ENCODE results near the gene MGME1.

DNA sequence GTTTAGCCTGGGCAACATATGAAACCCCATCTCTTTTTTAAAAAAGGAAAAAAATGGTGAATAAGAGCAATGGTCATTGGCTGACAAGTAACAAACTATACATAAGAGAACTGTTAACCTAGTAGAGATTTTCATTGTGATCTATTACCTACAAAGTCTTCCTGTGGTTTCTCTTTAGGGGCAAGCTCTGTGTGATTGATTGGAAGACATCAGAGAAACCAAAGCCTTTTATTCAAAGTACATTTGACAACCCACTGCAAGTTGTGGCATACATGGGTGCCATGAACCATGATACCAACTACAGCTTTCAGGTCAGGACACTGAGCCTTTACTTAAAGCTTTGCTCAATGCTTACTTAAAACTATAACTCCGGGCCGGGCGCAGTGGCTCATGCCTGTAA, 19.2 kb downstream of the MGME1 start:
- TF ChIP-seq, protein P1, sequence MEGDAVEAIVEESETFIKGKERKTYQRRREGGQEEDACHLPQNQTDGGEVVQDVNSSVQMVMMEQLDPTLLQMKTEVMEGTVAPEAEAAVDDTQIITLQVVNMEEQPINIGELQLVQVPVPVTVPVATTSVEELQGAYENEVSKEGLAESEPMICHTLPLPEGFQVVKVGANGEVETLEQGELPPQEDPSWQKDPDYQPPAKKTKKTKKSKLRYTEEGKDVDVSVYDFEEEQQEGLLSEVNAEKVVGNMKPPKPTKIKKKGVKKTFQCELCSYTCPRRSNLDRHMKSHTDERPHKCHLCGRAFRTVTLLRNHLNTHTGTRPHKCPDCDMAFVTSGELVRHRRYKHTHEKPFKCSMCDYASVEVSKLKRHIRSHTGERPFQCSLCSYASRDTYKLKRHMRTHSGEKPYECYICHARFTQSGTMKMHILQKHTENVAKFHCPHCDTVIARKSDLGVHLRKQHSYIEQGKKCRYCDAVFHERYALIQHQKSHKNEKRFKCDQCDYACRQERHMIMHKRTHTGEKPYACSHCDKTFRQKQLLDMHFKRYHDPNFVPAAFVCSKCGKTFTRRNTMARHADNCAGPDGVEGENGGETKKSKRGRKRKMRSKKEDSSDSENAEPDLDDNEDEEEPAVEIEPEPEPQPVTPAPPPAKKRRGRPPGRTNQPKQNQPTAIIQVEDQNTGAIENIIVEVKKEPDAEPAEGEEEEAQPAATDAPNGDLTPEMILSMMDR (conservative IDR thresholded peaks at IDR 0.05), result no peak
- TF ChIP-seq EZH2 (IDR thresholded peaks at IDR 0.05; ENCODE audit: low read depth), result no peak
